K562 treated with DMSO at 1 percent for 4 hours (cell line): ENCODE results near the gene RP2. TPM values are rescaled to one million over a fixed set of nuclear protein-coding genes. Genes with fewer than 3 reads are reported as not detected.

ENCODE experiments used
- total RNA-seq: library from RNA; unstranded; fragments of 300-600 nt; gene quantifications from 2 replicates; pipeline ENCODE4 v1.2.3, GENCODE V29; 2022; ENCODE audit not compliant: insufficient read depth

RP2 gene
- total RNA-seq = 4.6 and 5.6 TPM in 2 replicates

GRCh38 chrX:46836701-46837557 is at the start of gene RP2:
TSS of gene RP2 (plus strand) at chrX:46837043. CDS start at chrX:46837101, 58 bp downstream.

GRCh38 chrX:46912098-46912602 is 75.3 kb downstream of the RP2 start, which contains the start of gene JADE3:
TSS of gene JADE3 (plus strand) at chrX:46912421. CDS start at chrX:46984895, 72,474 bp downstream.

Other genes starting within 250 kb of the RP2 start
- gene SLC9A7, start 77.9 kb upstream of the RP2 start, total RNA-seq = not detected in 2 replicates
- gene JADE3, start 75.4 kb downstream of the RP2 start, total RNA-seq = 4.4 and 5.4 TPM in 2 replicates
- gene RGN, start 241.4 kb downstream of the RP2 start, total RNA-seq = not detected in 2 replicates